Adrenal gland (tissue), 5 donors: ENCODE measurements around the gene ITFG2.

Experiments used
- CTCF ChIP-seq, 6 experiments: fragments of 450-650 bp in 4 of 6; fragments of 200-600 bp in 2 of 6; sonication (generic) in 1 of 6; IDR thresholded peaks; 1 replicate in 5 of 6; 2 replicates in 1 of 6; pipeline versions ENCODE4 v1.5.1 to v1.8.0; 2016 to 2021; ENCODE audit warnings: antibody characterized with exemption in 6 of 6, mild to moderate bottlenecking in 2 of 6, moderate library complexity in 1 of 6
- POLR2A ChIP-seq, 2 donors: fragments of 450-650 bp; IDR thresholded peaks; one replicate each; pipeline ENCODE4 v1.6.1; 2017; ENCODE audit warnings: antibody characterized with exemption in 2 of 2, mild to moderate bottlenecking in 2 of 2, moderate library complexity in 1 of 2
- donor health status: DM: no; HTN: no; CAD: no.

GRCh38 chr12:2836574-2836973, 24.1 kb downstream of the ITFG2 start:
- no peak for TF ChIP-seq CTCF (IDR thresholded peaks at IDR 0.05)
- no peak for TF ChIP-seq POLR2A (IDR thresholded peaks at IDR 0.05)
